ENCODE data around the gene NFU1.

- TF ChIP-seq CTCF (IDR thresholded peaks at IDR 0.05) (no peak), POLR2A (IDR thresholded peaks at IDR 0.05) (no peak)
Observed at GRCh38 chr2:69383176-69383812, 53.9 kb downstream of the NFU1 start.
